Activated T-helper 1 cell treated with anti-CD3 and anti-CD28 coated beads, Interleukin-2, amount 50 U/mL, for 16 hours (primary cell): ENCODE results near the gene SP3.
"Not testable (repeated sequence)": the region's sequence is repeated elsewhere in the genome, so short reads cannot be mapped to it uniquely, and the experiment has no call there.

ENCODE experiments used
- DNase-seq, 2 donors: peaks; one replicate each; pipeline ENCODE4 v3.0.0-alpha.2; 2020; ENCODE audit warnings: low read depth in 1 of 2, low spot score in 1 of 2

Gene SP3

GRCh38 chr2:173892341-173892740, 72.8 kb downstream of the SP3 start:
- no peak for DNase-seq

GRCh38 chr2:173891315-173892037, 73.7 kb downstream of the SP3 start:
- no peak for DNase-seq

GRCh38 chr2:173889464-173889863, 75.7 kb downstream of the SP3 start:
- DNase-seq = not testable (repeated sequence)

- no peak for DNase-seq
Observed at GRCh38 chr2:173886613-173887012, 78.6 kb downstream of the SP3 start.

- no peak for DNase-seq
Observed at GRCh38 chr2:173884025-173884802, 81.0 kb downstream of the SP3 start.

GRCh38 chr2:173881886-173882285, 83.3 kb downstream of the SP3 start:
- no peak for DNase-seq

- DNase-seq = no peak
Observed at GRCh38 chr2:173881461-173881860, 83.7 kb downstream of the SP3 start.

GRCh38 chr2:173880561-173880960, 84.6 kb downstream of the SP3 start:
- DNase-seq = no peak

- DNase-seq = no peak
Observed at GRCh38 chr2:173876833-173877413, 88.2 kb downstream of the SP3 start.

- DNase-seq = no peak
Observed at GRCh38 chr2:173874894-173875237, 90.3 kb downstream of the SP3 start.

- no peak for DNase-seq
Observed at GRCh38 chr2:173874003-173874893, 90.9 kb downstream of the SP3 start.

- no peak for DNase-seq
Observed at GRCh38 chr2:173872714-173873113, 92.5 kb downstream of the SP3 start.

GRCh38 chr2:173869244-173870229, 95.6 kb downstream of the SP3 start:
- DNase-seq = no peak

GRCh38 chr2:173868406-173868805, 96.8 kb downstream of the SP3 start:
- DNase-seq = no peak

- no peak for DNase-seq
Observed at GRCh38 chr2:173866874-173867618, 98.1 kb downstream of the SP3 start.

GRCh38 chr2:173865971-173866873, 99.0 kb downstream of the SP3 start:
- DNase-seq = no peak

GRCh38 chr2:173862612-173863217, 102.5 kb downstream of the SP3 start:
- DNase-seq = no peak

GRCh38 chr2:173860566-173860965, 104.6 kb downstream of the SP3 start:
- no peak for DNase-seq
